Gastroesophageal sphincter (tissue), 3 donors: Measurements from ENCODE around the gene SLC35F3.

Experiments
- CTCF ChIP-seq, 4 experiments: fragments of 200-600 bp in 2 of 4; fragments of 450-650 bp in 2 of 4; sonication (generic) in 1 of 4; IDR thresholded peaks; one replicate each; pipeline ENCODE4 v1.5.1; 2017 to 2019; ENCODE audit warnings: antibody characterized with exemption in 4 of 4, mild to moderate bottlenecking in 2 of 4, moderate library complexity in 2 of 4
- POLR2A ChIP-seq, 2 donors: fragments of 450-650 bp; IDR thresholded peaks; one replicate each; pipeline ENCODE4 v1.6.1; 2017; ENCODE audit warnings: antibody characterized with exemption in 2 of 2, mild to moderate bottlenecking in 2 of 2, moderate library complexity in 1 of 2
- POLR2AphosphoS5 ChIP-seq: sonication (generic); formaldehyde crosslinking; IDR thresholded peaks from one replicate; pipeline ENCODE4 v1.6.1; 2017; ENCODE audit warnings: antibody characterized with exemption

- TF ChIP-seq CTCF (IDR thresholded peaks at IDR 0.05) (no peak), POLR2AphosphoS5 (no peak), POLR2A (IDR thresholded peaks at IDR 0.05) (no peak)
These were observed 104.1 kb downstream of the SLC35F3 start for GRCh38 chr1:234008591-234008990.
